Left colon (tissue), 2 donors: ENCODE data around the gene WAS. TPM values are rescaled to one million over a fixed set of nuclear protein-coding genes. Genes with fewer than 3 reads are reported as not detected.

Experiments used
- total RNA-seq, 2 donors: library from RNA; stranded (reverse); fragmentation: NEBNext Ultra II Directional; extraction: Animal tissue kit (Norgen Biotek cat#: 25700); gene quantifications; one replicate each; pipeline ENCODE4 v1.2.1, GENCODE V29; 2021
- donor health status: DM: no; HTN: no; CAD: no.
- donor health status: DM: yes; HTN: yes; CAD: no.

Gene WAS
- total RNA-seq, 2 donors from 2014 or later = 2.4 to 6.6 TPM

Other genes starting within 250 kb of the WAS start
- 10 to 100 TPM; 16.7 to 24.1 TPM for gene SLC38A5, start 213.5 kb upstream of the WAS start, total RNA-seq
- gene FTSJ1, start 207.6 kb upstream of the WAS start, total RNA-seq = 10 to 100 TPM; 19.5 to 25.1 TPM
- 1 to 10 TPM; 4.0 to 5.8 TPM for gene PORCN, start 174.8 kb upstream of the WAS start, total RNA-seq
- gene EBP, start 162.0 kb upstream of the WAS start, total RNA-seq = 100 to 1,000 TPM; 152 to 207 TPM
- 10 to 100 TPM; 11.6 to 15.7 TPM for gene TBC1D25, start 144.1 kb upstream of the WAS start, total RNA-seq
- 100 to 1,000 TPM; 156 to 263 TPM for gene RBM3, start 109.3 kb upstream of the WAS start, total RNA-seq
- 100 to 1,000 TPM; 126 to 141 TPM for gene WDR13, start 86.3 kb upstream of the WAS start, total RNA-seq
- 1 to 10 TPM; 3.1 to 5.0 TPM for gene SUV39H1, start 12.9 kb downstream of the WAS start, total RNA-seq
- gene GLOD5, start 77.9 kb downstream of the WAS start, total RNA-seq = 10 to 100 TPM in 1 of 2 donors, 1 to 10 TPM in 1; 9.5 to 11.4 TPM
- gene GATA1, start 102.8 kb downstream of the WAS start, total RNA-seq = not detected
- 10 to 100 TPM; 78.9 to 91.8 TPM for gene HDAC6, start 118.3 kb downstream of the WAS start, total RNA-seq
- not detected for gene ERAS, start 142.7 kb downstream of the WAS start, total RNA-seq
- 10 to 100 TPM in 1 of 2 donors, 1 to 10 TPM in 1; 8.8 to 21.4 TPM for gene PCSK1N, start 151.8 kb downstream of the WAS start, total RNA-seq
- gene TIMM17B, start 214.0 kb downstream of the WAS start, total RNA-seq = 10 to 100 TPM; 44.6 to 46.7 TPM
- 10 to 100 TPM; 68.8 to 70.5 TPM for gene PQBP1, start 214.1 kb downstream of the WAS start, total RNA-seq
- gene SLC35A2, start 227.8 kb downstream of the WAS start, total RNA-seq = 10 to 100 TPM; 50.0 to 60.6 TPM
- gene PIM2, start 235.2 kb downstream of the WAS start, total RNA-seq = 10 to 100 TPM; 11.6 to 20.4 TPM